Muscle of leg (tissue), 11 donors: ENCODE measurements around the gene EFTUD2. TPM values are rescaled to one million over a fixed set of nuclear protein-coding genes. Genes with fewer than 3 reads are reported as not detected.

Experiments used
- DNase-seq: peaks from one replicate; pipeline ENCODE4 v3.0.0; 2013
- H3K27ac ChIP-seq: one replicate; pipeline ENCODE4 v1.5.1; 2013; ENCODE audit warnings: mild to moderate bottlenecking, low read length, control low read depth
- H3K27me3 ChIP-seq: one replicate; pipeline ENCODE4 v1.6.1; 2013; ENCODE audit warnings: low read length; ENCODE audit not compliant: control insufficient read depth, insufficient read depth
- H3K36me3 ChIP-seq: one replicate; pipeline ENCODE4 v1.6.1; 2013; ENCODE audit warnings: low read length; ENCODE audit not compliant: control insufficient read depth, insufficient read depth
- H3K4me1 ChIP-seq: one replicate; pipeline ENCODE4 v1.6.1; 2013; ENCODE audit warnings: low read length; ENCODE audit not compliant: control insufficient read depth, insufficient read depth
- H3K4me3 ChIP-seq: one replicate; pipeline ENCODE4 v1.5.1; 2013; ENCODE audit warnings: low read length, control low read depth
- H3K9me3 ChIP-seq: replicated peaks from 2 replicates; pipeline ENCODE4 v1.6.1; 2013; ENCODE audit warnings: low read depth, low read length; ENCODE audit not compliant: control insufficient read depth
- WGBS: methylation state at CpG from one replicate; pipeline ENCODE4 v1.1.5; 2013; ENCODE audit warnings: missing lambda C conversion rate; ENCODE audit not compliant: insufficient coverage; 5-methylcytosine and 5-hydroxymethylcytosine counted together
- polyA plus RNA-seq, 8 donors: library from polyadenylated mRNA; unstranded; fragments of 120-200 nt; gene quantifications; one replicate each; pipeline versions ENCODE4 v1.2.1 to v1.2.3, GENCODE V29; 2013; ENCODE audit warnings: inconsistent platforms in 1 of 8, low replicate concordance in 1 of 8; ENCODE audit not compliant: insufficient read length in 8 of 8, insufficient read depth in 1 of 8
- total RNA-seq: library from RNA; stranded (reverse); fragments of 120-200 nt; gene quantifications from one replicate; pipeline ENCODE4 v1.2.4, GENCODE V29; 2013

The EFTUD2 gene
- total and polyA plus RNA-seq, 9 donors: 53.4 to 76.4 (median 66.9) TPM

DNA sequence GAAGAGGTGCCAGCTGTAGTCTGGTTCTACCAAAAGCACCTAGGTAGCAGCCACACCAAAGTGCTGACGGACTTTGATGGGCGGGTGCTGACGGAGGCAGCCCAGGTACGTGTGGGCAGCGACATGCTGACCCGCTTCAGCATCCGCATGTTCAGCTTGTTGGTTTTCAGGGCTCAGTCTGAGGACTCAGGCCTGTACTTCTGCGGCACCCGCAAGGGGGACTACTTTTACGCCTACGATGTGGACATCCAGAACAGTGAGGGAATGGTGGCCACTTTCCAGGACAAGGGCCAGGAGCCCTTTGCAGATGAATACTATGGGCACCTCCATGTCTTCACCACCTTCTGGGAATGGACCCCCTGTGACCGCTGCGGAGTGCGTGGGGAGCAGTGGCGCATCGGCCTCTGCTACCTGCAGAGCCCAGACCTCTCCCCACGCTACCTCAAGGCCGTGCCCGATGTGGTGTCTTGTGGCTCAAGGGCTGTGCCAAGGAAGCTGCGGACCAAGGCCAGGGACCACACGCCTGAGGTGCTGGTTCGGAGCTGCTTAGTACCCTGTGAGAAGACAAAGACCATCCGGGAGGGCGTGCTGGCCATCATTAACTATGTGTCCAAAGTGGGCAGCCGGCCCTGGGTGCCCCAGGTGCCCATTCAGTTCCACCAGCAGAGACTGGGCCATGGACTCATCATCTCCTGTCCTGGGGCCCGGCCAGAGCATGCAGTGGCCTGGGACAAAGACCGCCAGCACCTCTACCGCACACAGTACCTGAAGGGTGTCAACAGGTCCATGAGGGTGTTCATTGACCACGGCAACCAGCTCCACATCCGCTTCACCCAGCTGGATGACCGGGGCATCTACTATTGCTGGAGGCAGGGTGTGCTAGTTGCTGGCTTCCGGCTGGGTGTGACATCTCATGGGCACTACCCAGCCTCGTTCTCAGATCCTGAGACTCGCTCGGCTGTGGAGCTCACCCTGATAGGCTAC is 5.0 kb upstream of the EFTUD2 start:
- peaks cover 80% of the 10 kb centered on the region for H3K4me1 ChIP-seq
- DNase-seq: no peak
- no peaks in the 10 kb centered on the region for H3K36me3 ChIP-seq
- H3K4me3 ChIP-seq: no peak overlapping the region
- H3K27me3 ChIP-seq: no peaks in the 10 kb centered on the region
- 92% methylated on average over 31 of the region's 35 CpGs for WGBS
- H3K27ac ChIP-seq: no peak overlapping the region
- no peaks in the 10 kb centered on the region for H3K9me3 ChIP-seq

DNA sequence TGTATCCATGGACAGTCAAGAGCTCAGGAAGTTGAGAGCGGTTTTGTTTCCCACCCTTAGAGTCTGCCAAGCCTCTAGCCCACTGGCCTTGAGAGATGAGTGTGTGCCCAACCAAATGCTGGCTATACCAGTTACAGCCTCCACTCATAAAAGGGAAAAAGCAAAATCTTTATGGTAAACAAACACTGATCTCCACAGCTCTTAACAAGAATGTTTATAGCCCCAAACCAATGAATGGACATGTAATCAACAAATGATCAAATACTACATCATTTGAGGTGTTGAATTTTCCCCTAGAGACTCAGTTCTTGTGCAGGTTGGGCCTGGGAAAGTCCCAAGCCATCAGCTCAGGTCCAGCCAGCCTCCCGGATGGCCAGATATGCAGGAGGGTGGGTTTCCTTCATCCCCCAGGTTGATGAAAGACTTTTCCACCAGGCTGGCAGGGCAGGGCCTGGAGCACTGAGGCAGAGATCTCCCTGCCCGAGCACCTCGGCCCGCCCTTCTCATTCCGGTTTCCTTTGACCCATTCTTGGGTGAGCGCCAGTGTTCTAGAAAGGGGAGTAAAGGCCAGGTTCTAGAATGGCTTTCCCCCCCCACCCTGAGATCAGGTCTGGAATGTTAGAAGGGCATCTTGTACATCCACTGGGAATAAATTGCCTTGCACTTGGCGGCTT is 3.9 kb upstream of the EFTUD2 start:
- H3K4me1 ChIP-seq: peaks cover 83% of the 10 kb centered on the region
- no peaks in the 10 kb centered on the region for H3K9me3 ChIP-seq
- DNase-seq: no peak
- H3K4me3 ChIP-seq: no peak overlapping the region
- H3K27ac ChIP-seq: no peak overlapping the region
- H3K27me3 ChIP-seq: no peaks in the 10 kb centered on the region
- no peaks in the 10 kb centered on the region for H3K36me3 ChIP-seq
- 54% methylated on average over 3 of the region's 8 CpGs for WGBS

DNA sequence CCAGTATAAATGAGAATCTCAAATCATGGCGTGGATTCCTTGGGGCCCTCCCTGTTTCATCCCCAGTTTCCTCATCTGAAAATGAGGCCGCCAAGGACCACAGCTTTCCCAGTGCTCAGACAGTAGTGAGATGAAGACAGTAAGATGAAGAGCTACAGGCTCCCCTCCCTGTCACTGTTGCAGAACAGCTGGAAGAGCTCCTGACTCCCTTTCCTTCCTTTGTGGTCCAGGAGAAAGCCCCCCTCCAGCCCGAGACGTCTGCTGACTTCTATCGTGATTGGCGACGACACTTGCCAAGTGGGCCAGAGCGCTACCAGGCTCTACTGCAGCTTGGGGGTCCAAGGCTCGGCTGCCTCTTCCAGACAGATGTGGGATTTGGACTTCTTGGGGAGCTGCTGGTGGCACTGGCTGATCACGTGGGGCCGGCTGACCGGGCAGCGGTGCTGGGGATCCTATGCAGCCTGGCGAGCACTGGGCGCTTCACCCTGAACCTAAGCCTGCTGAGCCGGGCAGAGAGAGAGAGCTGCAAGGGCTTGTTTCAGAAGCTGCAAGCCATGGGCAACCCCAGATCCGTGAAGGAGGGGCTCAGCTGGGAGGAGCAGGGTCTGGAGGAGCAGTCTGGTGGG is 3.0 kb upstream of the EFTUD2 start:
- 85% methylated on average over 15 of the region's 17 CpGs for WGBS
- DNase-seq: no peak
- Histone ChIP-seq H3K27me3 (no peaks in the 10 kb centered on the region), H3K4me3 (no peak overlapping the region), H3K36me3 (no peaks in the 10 kb centered on the region), H3K9me3 (no peaks in the 10 kb centered on the region), H3K27ac (no peak overlapping the region), H3K4me1 (peaks cover 76% of the 10 kb centered on the region)

GRCh38 chr17:44901411-44901921 is 2.2 kb upstream of the EFTUD2 start:
- WGBS: 80% methylated on average over 1 of the region's 4 CpGs
- H3K36me3 ChIP-seq: no peaks in the 10 kb centered on the region
- H3K27ac ChIP-seq: peak overlapping the region; percentile 21
- no peak overlapping the region for H3K4me3 ChIP-seq
- no peaks in the 10 kb centered on the region for H3K9me3 ChIP-seq
- no peaks in the 10 kb centered on the region for H3K27me3 ChIP-seq
- DNase-seq: no peak
- H3K4me1 ChIP-seq: peaks cover 70% of the 10 kb centered on the region

GRCh38 chr17:44900894-44901293 is 1.6 kb upstream of the EFTUD2 start:
- Histone ChIP-seq H3K9me3 (no peaks in the 10 kb centered on the region), H3K4me1 (peaks cover 64% of the 10 kb centered on the region), H3K36me3 (no peaks in the 10 kb centered on the region), H3K4me3 (no peak overlapping the region), H3K27me3 (no peaks in the 10 kb centered on the region), H3K27ac (peak overlapping the region; percentile 29)
- WGBS: 0% methylated on average over 1 of the region's 3 CpGs
- peak; percentile 79 for DNase-seq

DNA sequence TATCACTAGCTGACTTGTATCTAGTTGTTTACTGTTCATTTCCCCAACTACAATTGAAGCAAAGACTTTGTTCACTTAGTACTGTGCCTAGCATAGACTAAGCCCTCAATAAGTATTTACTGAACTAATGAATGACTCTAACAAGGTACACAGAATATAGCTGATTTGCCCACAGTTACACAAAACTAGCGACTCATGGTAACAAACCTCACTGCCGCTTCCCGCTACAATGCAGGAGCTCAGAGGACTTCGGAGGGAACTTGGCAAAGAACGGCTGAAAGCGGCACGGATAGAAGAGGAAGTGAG is 524 bp downstream of the EFTUD2 start:
- Histone ChIP-seq H3K4me3 (peak overlapping the region; percentile 71), H3K27ac (peak overlapping the region; percentile 94), H3K36me3 (peaks cover 9% of the 10 kb centered on the region), H3K27me3 (no peaks in the 10 kb centered on the region), H3K4me1 (peaks cover 42% of the 10 kb centered on the region), H3K9me3 (no peaks in the 10 kb centered on the region)
- no CpG with 5 or more reads among the region's 7 CpGs for WGBS
- DNase-seq: peak; percentile 59

- no peak overlapping the region for H3K27ac ChIP-seq
- peaks cover 6% of the 10 kb centered on the region for H3K4me1 ChIP-seq
- no peak for DNase-seq
- H3K36me3 ChIP-seq: peaks cover 16% of the 10 kb centered on the region
- no peak overlapping the region for H3K4me3 ChIP-seq
- no peaks in the 10 kb centered on the region for H3K9me3 ChIP-seq
- no peaks in the 10 kb centered on the region for H3K27me3 ChIP-seq
- WGBS: no CpG with 5 or more reads among the region's 4 CpGs
Measured at GRCh38 chr17:44894642-44895041, 4.6 kb downstream of the EFTUD2 start.

DNA sequence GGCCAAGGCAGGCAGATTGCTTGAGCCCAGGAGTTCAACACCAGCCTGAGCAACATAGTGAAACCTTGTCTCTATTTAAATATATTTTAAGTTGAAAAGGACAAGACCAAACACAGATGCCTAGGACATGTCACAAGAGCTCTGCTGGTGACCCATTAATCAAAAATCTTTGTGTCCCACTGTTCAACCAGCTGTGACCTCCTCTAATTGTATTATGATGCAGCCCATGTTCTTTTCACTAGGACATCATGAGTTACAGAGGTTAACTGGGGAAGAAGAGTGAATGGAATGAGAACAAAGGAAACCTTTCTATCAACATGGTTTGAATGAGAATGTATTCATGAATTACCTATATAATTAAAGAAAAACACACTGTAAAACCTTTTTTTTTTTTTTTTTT is 7.0 kb downstream of the EFTUD2 start:
- Histone ChIP-seq H3K4me1 (no peaks in the 10 kb centered on the region), H3K36me3 (peaks cover 31% of the 10 kb centered on the region), H3K27me3 (no peaks in the 10 kb centered on the region), H3K4me3 (no peak overlapping the region), H3K9me3 (no peaks in the 10 kb centered on the region), H3K27ac (no peak overlapping the region)
- DNase-seq: no peak

DNA sequence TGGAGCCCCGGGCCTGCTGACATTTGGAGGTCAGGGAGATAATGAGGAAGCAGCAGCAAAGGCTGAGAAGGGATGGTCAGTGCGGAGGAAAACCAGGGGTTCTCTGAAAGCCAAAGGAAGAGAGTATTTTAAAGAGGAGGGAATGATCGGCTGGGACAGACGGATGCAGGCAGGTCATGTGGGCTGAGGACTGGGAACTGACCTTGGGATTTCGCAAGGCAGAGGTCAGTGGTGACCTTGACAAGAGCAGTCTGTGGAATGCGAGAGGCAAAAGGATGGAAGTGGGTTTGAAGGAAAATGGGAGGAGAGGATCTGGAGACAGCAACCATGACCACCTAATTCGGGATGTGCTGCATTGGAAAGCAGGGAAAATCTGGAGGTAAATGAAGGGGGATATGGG is 10.2 kb downstream of the EFTUD2 start:
- peaks cover 3% of the 10 kb centered on the region for H3K4me1 ChIP-seq
- H3K4me3 ChIP-seq: no peak overlapping the region
- H3K9me3 ChIP-seq: no peaks in the 10 kb centered on the region
- H3K27ac ChIP-seq: no peak overlapping the region
- peaks cover 51% of the 10 kb centered on the region for H3K36me3 ChIP-seq
- WGBS: 84% methylated on average over 7 of the region's 7 CpGs
- DNase-seq: no peak
- no peaks in the 10 kb centered on the region for H3K27me3 ChIP-seq
